CD14-positive monocyte (primary cell): Measurements from ENCODE around the gene ELMO1. TPM values are rescaled to one million over a fixed set of nuclear protein-coding genes. Genes with fewer than 3 reads are reported as not detected.

Source experiments
- DNase-seq, 3 donors: peaks; one replicate each; pipeline ENCODE4 v3.0.0-alpha.2; 2011 to 2022
- H2AFZ ChIP-seq: 2 replicates; pipeline ENCODE4 v1.6.0; 2012; ENCODE audit warnings: mild to moderate bottlenecking, low read depth, low read length, inconsistent platforms; ENCODE audit not compliant: insufficient read depth, poor library complexity, severe bottlenecking
- H3K27ac ChIP-seq, 2 donors: 1 replicate in 1 of 2; 2 replicates in 1 of 2; pipeline ENCODE4 v1.5.1; 2012 to 2013; ENCODE audit warnings: low read length in 2 of 2, control low read depth in 1 of 2, inconsistent platforms in 1 of 2, low read depth in 1 of 2, mild to moderate bottlenecking in 1 of 2
- H3K27me3 ChIP-seq, 2 donors: one replicate each; pipeline versions ENCODE4 v1.6.0 to v1.6.1; 2011 to 2013; ENCODE audit warnings: low read length in 2 of 2; ENCODE audit not compliant: control insufficient read depth in 2 of 2, insufficient read depth in 2 of 2
- H3K36me3 ChIP-seq, 2 donors: replicated peaks in 1 of 2; 1 replicate in 1 of 2; 2 replicates in 1 of 2; pipeline versions ENCODE4 v1.5.1 to v1.6.1; 2012 to 2013; ENCODE audit warnings: low read length in 2 of 2, control low read depth in 1 of 2, inconsistent platforms in 1 of 2, mild to moderate bottlenecking in 1 of 2; ENCODE audit not compliant: insufficient read depth in 2 of 2, control insufficient read depth in 1 of 2
- H3K4me1 ChIP-seq, 2 donors: 1 replicate in 1 of 2; 2 replicates in 1 of 2; pipeline versions ENCODE4 v1.5.1 to v1.6.1; 2012 to 2013; ENCODE audit warnings: low read length in 2 of 2, control low read depth in 1 of 2, inconsistent platforms in 1 of 2, mild to moderate bottlenecking in 1 of 2, moderate library complexity in 1 of 2; ENCODE audit not compliant: insufficient read depth in 2 of 2, control insufficient read depth in 1 of 2
- H3K4me2 ChIP-seq: replicated peaks from 2 replicates; pipeline ENCODE3; 2012; ENCODE audit warnings: low read length, moderate library complexity, mild to moderate bottlenecking; ENCODE audit not compliant: poor library complexity, severe bottlenecking; ENCODE audit errors: extremely low read depth
- H3K4me3 ChIP-seq, 3 experiments: fragments of 200-600 bp in 1 of 3; sonication (generic) in 1 of 3; replicated peaks in 1 of 3; 1 replicate in 2 of 3; 2 replicates in 1 of 3; pipeline ENCODE4 v1.5.1; 2011 to 2013; ENCODE audit warnings: low read length in 3 of 3, mild to moderate bottlenecking in 3 of 3, control low read depth in 2 of 3, low read depth in 2 of 3, inconsistent platforms in 1 of 3, moderate library complexity in 1 of 3
- H3K79me2 ChIP-seq: 2 replicates; pipeline ENCODE4 v1.6.0; 2012; ENCODE audit warnings: mild to moderate bottlenecking, control low read depth, inconsistent platforms, low read length, moderate library complexity; ENCODE audit not compliant: insufficient read depth
- H3K9ac ChIP-seq: 2 replicates; pipeline ENCODE4 v1.6.0; 2017; ENCODE audit warnings: low read length, mild to moderate bottlenecking; ENCODE audit not compliant: insufficient read depth, poor library complexity, severe bottlenecking
- H3K9me3 ChIP-seq, 2 donors: replicated peaks in 1 of 2; 1 replicate in 1 of 2; 2 replicates in 1 of 2; pipeline versions ENCODE4 v1.5.1 to v1.6.1; 2012 to 2013; ENCODE audit warnings: low read length in 2 of 2, control low read depth in 1 of 2; ENCODE audit not compliant: control insufficient read depth in 1 of 2, insufficient read depth in 1 of 2
- H4K20me1 ChIP-seq: 2 replicates; pipeline ENCODE4 v1.6.0; 2012; ENCODE audit warnings: mild to moderate bottlenecking, low read length, control low read depth, moderate library complexity; ENCODE audit not compliant: insufficient read depth
- H3K27ac Mint-ChIP-seq, 7 donors: one replicate each; pipeline ENCODE4 v1.8.0; 2020; ENCODE audit warnings: mild to moderate bottlenecking in 7 of 7, mixed read lengths in 7 of 7, moderate library complexity in 6 of 7, inconsistent platforms in 2 of 7
- H3K27me3 Mint-ChIP-seq, 3 donors: one replicate each; pipeline ENCODE4 v1.8.0; 2021 to 2022; ENCODE audit warnings: low read depth in 3 of 3, mild to moderate bottlenecking in 3 of 3, mixed read lengths in 3 of 3, moderate library complexity in 3 of 3, inconsistent platforms in 1 of 3
- H3K36me3 Mint-ChIP-seq, 2 donors: one replicate each; pipeline ENCODE4 v1.8.0; 2020; ENCODE audit warnings: mixed read lengths in 2 of 2, inconsistent platforms in 1 of 2, mild to moderate bottlenecking in 1 of 2
- H3K4me1 Mint-ChIP-seq: one replicate; pipeline ENCODE4 v1.8.0; 2020; ENCODE audit warnings: mild to moderate bottlenecking, mixed read lengths
- H3K4me3 Mint-ChIP-seq, 2 donors: one replicate each; pipeline ENCODE4 v1.8.0; 2020; ENCODE audit warnings: mild to moderate bottlenecking in 2 of 2, mixed read lengths in 2 of 2, moderate library complexity in 1 of 2
- H3K9me3 Mint-ChIP-seq, 7 donors: one replicate each; pipeline ENCODE4 v1.8.0; 2020 to 2022; ENCODE audit warnings: mixed read lengths in 7 of 7, mild to moderate bottlenecking in 6 of 7, moderate library complexity in 6 of 7, inconsistent platforms in 2 of 7
- CTCF ChIP-seq: fragments of 200-600 bp; IDR thresholded peaks from one replicate; pipeline ENCODE4 v1.8.0; 2022; ENCODE audit warnings: antibody characterized with exemption, mild to moderate bottlenecking
- WGBS: methylation state at CpG from one replicate; pipeline ENCODE4 v1.1.5; 2013; ENCODE audit warnings: missing lambda C conversion rate; ENCODE audit not compliant: insufficient coverage; 5-methylcytosine and 5-hydroxymethylcytosine counted together
- intact Hi-C, 2 donors: fragments of 100-400 bp; cut with micrococcal nuclease; formaldehyde crosslinking; loops; one replicate each; pipeline versions ENCODE4 v1.15.0 to v1.15.1; 2023
- polyA plus RNA-seq, 3 donors: library from polyadenylated mRNA; depleted of rRNA in 1 of 3; unstranded in 2 of 3; stranded (reverse) in 1 of 3; fragments of 300-500 nt in 2 of 3; fragments of >200 nt in 1 of 3; fragmentation: Illumina TruSeq in 2 of 3; gene quantifications; 1 replicate in 2 of 3; 2 replicates in 1 of 3; pipeline ENCODE4 v1.2.3, GENCODE V29; 2012 to 2021

ELMO1 gene
- polyA plus RNA-seq, 3 donors, result 46.6 to 50.2 (median 46.7) TPM

- peaks cover 0 to 2% (median 2%) of the 10 kb centered on the region in 3 donors for H3K27me3 Mint-ChIP-seq
- no peaks in the 10 kb centered on the region for H3K36me3 Mint-ChIP-seq
- 100% methylated on average over 2 of the region's 8 CpGs for WGBS
- Histone ChIP-seq H3K27ac (no peak overlapping the region), H3K79me2 (no peaks in the 10 kb centered on the region), H3K9ac (no peak overlapping the region), H3K9me3 (peaks cover 0 to 4% of the 10 kb centered on the region in 2 donors), H3K4me2 (no peak overlapping the region), H3K4me3 (no peak overlapping the region), H3K27me3 (no peaks in the 10 kb centered on the region), H2AFZ (no peak overlapping the region), H3K4me1 (no peaks in the 10 kb centered on the region), H4K20me1 (no peaks in the 10 kb centered on the region), H3K36me3 (no peaks in the 10 kb centered on the region)
- H3K9me3 Mint-ChIP-seq, result peaks cover 3 to 8% (median 5%) of the 10 kb centered on the region in 7 donors
- no peak overlapping the region for H3K27ac Mint-ChIP-seq
- intact Hi-C loops, result no loop called here
- peak; percentile 32 to 59 (median 38) for DNase-seq
- H3K4me1 Mint-ChIP-seq, result peaks cover 7% of the 10 kb centered on the region
- no peak overlapping the region for H3K4me3 Mint-ChIP-seq
- no peak for TF ChIP-seq CTCF
Observed at GRCh38 chr7:36827726-36828703, 620.6 kb downstream of the ELMO1 start.

DNA sequence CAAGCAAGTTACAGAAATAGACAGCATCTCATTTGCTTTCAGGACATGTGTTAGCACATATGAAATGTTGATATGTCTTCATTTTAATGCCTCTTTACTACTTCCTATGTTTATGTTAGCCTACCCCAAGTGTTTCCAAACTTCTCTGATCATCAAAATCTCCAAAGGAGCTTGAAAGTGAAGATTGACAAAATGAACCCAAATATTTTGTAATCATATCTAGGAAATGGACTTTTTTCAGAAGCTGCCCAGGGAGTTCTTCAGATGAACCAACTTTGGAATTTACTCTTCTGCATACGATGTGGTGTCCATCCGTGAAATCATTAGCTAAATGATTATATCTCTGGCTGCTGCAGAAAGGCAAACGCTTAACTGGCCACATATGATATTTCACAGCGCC, 623.2 kb downstream of the ELMO1 start:
- Histone ChIP-seq H3K4me2 (no peak overlapping the region), H3K4me1 (no peaks in the 10 kb centered on the region), H3K9ac (no peak overlapping the region), H2AFZ (no peak overlapping the region), H3K27me3 (no peaks in the 10 kb centered on the region), H3K27ac (no peak overlapping the region), H3K9me3 (no peaks in the 10 kb centered on the region), H3K79me2 (no peaks in the 10 kb centered on the region), H3K4me3 (no peak overlapping the region), H4K20me1 (no peaks in the 10 kb centered on the region), H3K36me3 (no peaks in the 10 kb centered on the region)
- no peak for DNase-seq
- peaks cover 13% of the 10 kb centered on the region for H3K4me1 Mint-ChIP-seq
- WGBS, result 100% methylated on average over 2 of the region's 4 CpGs
- peaks cover 0 to 1% (median 0%) of the 10 kb centered on the region in 7 donors for H3K9me3 Mint-ChIP-seq
- intact Hi-C loops, result no loop called here
- peaks cover 1 to 2% (median 2%) of the 10 kb centered on the region in 3 donors for H3K27me3 Mint-ChIP-seq
- no peak for TF ChIP-seq CTCF
- H3K4me3 Mint-ChIP-seq, result no peak overlapping the region
- no peak overlapping the region for H3K27ac Mint-ChIP-seq
- peaks cover 0 to 3% of the 10 kb centered on the region in 2 donors for H3K36me3 Mint-ChIP-seq
